HL-60 (cell line): Measurements from ENCODE around the gene OAS1.

Experiments used
- GABPA ChIP-seq: IDR thresholded peaks from 2 replicates; pipeline ENCODE4 v1.6.1; 2012; ENCODE audit warnings: low read depth
- POLR2AphosphoS5 ChIP-seq: IDR thresholded peaks from 2 replicates; pipeline ENCODE4 v1.6.1; 2012; ENCODE audit warnings: low read depth
- TF ChIP-seq, protein P1 (sequence below): IDR thresholded peaks from one replicate; pipeline ENCODE4 v1.5.1; 2011; ENCODE audit warnings: low read length, control low read depth, inconsistent platforms; ENCODE audit not compliant: insufficient read depth
- TF ChIP-seq, protein P2 (sequence below): IDR thresholded peaks from 2 replicates; pipeline ENCODE4 v1.6.1; 2012; ENCODE audit warnings: low read depth; ENCODE audit not compliant: insufficient replicate concordance

DNA sequence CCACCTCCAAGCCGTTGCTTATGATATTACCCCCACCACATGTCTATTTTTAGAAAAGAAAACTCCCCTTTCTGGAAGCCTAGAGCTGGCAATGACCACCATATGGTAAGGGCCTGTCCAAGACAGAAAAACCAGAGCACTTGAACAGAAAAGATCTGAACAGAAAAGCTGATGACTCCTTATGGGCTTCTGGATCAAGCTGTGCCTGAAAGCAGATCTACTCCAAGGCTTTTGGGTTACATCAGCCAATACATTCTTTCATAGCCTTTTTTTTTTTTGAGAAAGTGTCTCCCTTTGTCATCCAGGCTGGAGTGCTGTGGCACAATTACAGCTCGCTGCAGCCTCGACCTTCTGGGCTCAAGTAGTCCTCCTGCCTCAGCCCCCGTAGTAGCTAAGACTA, 54.8 kb downstream of the OAS1 start:
- TF ChIP-seq, protein P1, sequence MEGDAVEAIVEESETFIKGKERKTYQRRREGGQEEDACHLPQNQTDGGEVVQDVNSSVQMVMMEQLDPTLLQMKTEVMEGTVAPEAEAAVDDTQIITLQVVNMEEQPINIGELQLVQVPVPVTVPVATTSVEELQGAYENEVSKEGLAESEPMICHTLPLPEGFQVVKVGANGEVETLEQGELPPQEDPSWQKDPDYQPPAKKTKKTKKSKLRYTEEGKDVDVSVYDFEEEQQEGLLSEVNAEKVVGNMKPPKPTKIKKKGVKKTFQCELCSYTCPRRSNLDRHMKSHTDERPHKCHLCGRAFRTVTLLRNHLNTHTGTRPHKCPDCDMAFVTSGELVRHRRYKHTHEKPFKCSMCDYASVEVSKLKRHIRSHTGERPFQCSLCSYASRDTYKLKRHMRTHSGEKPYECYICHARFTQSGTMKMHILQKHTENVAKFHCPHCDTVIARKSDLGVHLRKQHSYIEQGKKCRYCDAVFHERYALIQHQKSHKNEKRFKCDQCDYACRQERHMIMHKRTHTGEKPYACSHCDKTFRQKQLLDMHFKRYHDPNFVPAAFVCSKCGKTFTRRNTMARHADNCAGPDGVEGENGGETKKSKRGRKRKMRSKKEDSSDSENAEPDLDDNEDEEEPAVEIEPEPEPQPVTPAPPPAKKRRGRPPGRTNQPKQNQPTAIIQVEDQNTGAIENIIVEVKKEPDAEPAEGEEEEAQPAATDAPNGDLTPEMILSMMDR, result no peak
- TF ChIP-seq, protein P2, sequence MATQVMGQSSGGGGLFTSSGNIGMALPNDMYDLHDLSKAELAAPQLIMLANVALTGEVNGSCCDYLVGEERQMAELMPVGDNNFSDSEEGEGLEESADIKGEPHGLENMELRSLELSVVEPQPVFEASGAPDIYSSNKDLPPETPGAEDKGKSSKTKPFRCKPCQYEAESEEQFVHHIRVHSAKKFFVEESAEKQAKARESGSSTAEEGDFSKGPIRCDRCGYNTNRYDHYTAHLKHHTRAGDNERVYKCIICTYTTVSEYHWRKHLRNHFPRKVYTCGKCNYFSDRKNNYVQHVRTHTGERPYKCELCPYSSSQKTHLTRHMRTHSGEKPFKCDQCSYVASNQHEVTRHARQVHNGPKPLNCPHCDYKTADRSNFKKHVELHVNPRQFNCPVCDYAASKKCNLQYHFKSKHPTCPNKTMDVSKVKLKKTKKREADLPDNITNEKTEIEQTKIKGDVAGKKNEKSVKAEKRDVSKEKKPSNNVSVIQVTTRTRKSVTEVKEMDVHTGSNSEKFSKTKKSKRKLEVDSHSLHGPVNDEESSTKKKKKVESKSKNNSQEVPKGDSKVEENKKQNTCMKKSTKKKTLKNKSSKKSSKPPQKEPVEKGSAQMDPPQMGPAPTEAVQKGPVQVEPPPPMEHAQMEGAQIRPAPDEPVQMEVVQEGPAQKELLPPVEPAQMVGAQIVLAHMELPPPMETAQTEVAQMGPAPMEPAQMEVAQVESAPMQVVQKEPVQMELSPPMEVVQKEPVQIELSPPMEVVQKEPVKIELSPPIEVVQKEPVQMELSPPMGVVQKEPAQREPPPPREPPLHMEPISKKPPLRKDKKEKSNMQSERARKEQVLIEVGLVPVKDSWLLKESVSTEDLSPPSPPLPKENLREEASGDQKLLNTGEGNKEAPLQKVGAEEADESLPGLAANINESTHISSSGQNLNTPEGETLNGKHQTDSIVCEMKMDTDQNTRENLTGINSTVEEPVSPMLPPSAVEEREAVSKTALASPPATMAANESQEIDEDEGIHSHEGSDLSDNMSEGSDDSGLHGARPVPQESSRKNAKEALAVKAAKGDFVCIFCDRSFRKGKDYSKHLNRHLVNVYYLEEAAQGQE, result no peak
- TF ChIP-seq GABPA (no peak), POLR2AphosphoS5 (no peak)
